Sigmoid colon (tissue), 7 donors: ENCODE measurements around the gene DHRS3. TPM values are rescaled to one million over a fixed set of nuclear protein-coding genes. Genes with fewer than 3 reads are reported as not detected.
A peak's percentile ranks its signal among the peaks of the same experiment; 100 is the strongest.
"Not testable (repeated sequence)": the region's sequence is repeated elsewhere in the genome, so short reads cannot be mapped to it uniquely, and the experiment has no call there.

Experiments
- DNase-seq: peaks from one replicate; pipeline ENCODE4 v3.0.0-alpha.2; 2019
- H3K27ac ChIP-seq, 4 donors: fragments of 200-600 bp; sonication (generic); one replicate each; pipeline ENCODE4 v1.5.1; 2016 to 2019; ENCODE audit warnings: mild to moderate bottlenecking in 1 of 4
- H3K27me3 ChIP-seq, 3 donors: fragments of 200-600 bp; sonication (generic); one replicate each; pipeline ENCODE4 v1.5.1; 2019; ENCODE audit warnings: mild to moderate bottlenecking in 1 of 3
- H3K36me3 ChIP-seq, 4 donors: fragments of 200-600 bp; sonication (generic); one replicate each; pipeline ENCODE4 v1.5.1; 2016 to 2019
- H3K4me1 ChIP-seq, 4 donors: fragments of 200-600 bp; sonication (generic); one replicate each; pipeline ENCODE4 v1.5.1; 2017 to 2019
- H3K4me3 ChIP-seq, 4 donors: fragments of 200-600 bp; sonication (generic); one replicate each; pipeline ENCODE4 v1.5.1; 2017 to 2019; ENCODE audit warnings: mild to moderate bottlenecking in 2 of 4, moderate library complexity in 1 of 4
- H3K9me3 ChIP-seq, 4 donors: fragments of 200-600 bp in 3 of 4; sonication (generic) in 3 of 4; one replicate each; pipeline versions ENCODE4 v1.5.1 to v1.6.1; 2013 to 2019
- EP300 ChIP-seq, 4 donors: sonication (generic); formaldehyde crosslinking; IDR thresholded peaks; one replicate each; pipeline ENCODE4 v1.6.1; 2017; ENCODE audit warnings: antibody characterized with exemption in 4 of 4
- POLR2A ChIP-seq, 2 donors: fragments of 450-650 bp; IDR thresholded peaks; one replicate each; pipeline ENCODE4 v1.6.1; 2016; ENCODE audit warnings: antibody characterized with exemption in 2 of 2, mild to moderate bottlenecking in 2 of 2, moderate library complexity in 2 of 2
- POLR2AphosphoS5 ChIP-seq, 4 donors: sonication (generic); formaldehyde crosslinking; IDR thresholded peaks; one replicate each; pipeline ENCODE4 v1.6.1; 2017; ENCODE audit warnings: antibody characterized with exemption in 4 of 4
- WGBS, 2 donors: extraction: QIAGEN DNeasy Blood & Tissue Kit; methylation state at CpG; one replicate each; pipeline ENCODE4 v1.1.7; 2013; 5-methylcytosine and 5-hydroxymethylcytosine counted together
- intact Hi-C: fragments of 100-400 bp; cut with DNase I; formaldehyde crosslinking; loops from one replicate; pipeline ENCODE4 v1.15.1; 2023
- polyA plus RNA-seq, 3 donors: library from polyadenylated mRNA; stranded (reverse); fragments of 200-250 nt; gene quantifications; one replicate each; pipeline ENCODE4 v1.2.3, GENCODE V29; 2013
- total RNA-seq, 4 donors: library from RNA; depleted of rRNA; stranded (reverse); fragments of >200 nt; gene quantifications; one replicate each; pipeline ENCODE4 v1.1.0, GENCODE V29; 2016
- TF ChIP-seq, protein P1 (sequence below), 4 experiments: fragments of 450-650 bp in 3 of 4; fragments of 200-600 bp in 1 of 4; IDR thresholded peaks; one replicate each; pipeline ENCODE4 v1.5.1; 2016 to 2019; ENCODE audit warnings: antibody characterized with exemption in 4 of 4, mild to moderate bottlenecking in 3 of 4, moderate library complexity in 2 of 4
- donor health status: healthy with polysubstance abuse.
- donor health status: Bipolar disorder and iron deficiency.
- donor health status: healthy.

The DHRS3 gene
- total and polyA plus RNA-seq, 7 donors: 34.8 to 102 (median 47.9) TPM

DNA sequence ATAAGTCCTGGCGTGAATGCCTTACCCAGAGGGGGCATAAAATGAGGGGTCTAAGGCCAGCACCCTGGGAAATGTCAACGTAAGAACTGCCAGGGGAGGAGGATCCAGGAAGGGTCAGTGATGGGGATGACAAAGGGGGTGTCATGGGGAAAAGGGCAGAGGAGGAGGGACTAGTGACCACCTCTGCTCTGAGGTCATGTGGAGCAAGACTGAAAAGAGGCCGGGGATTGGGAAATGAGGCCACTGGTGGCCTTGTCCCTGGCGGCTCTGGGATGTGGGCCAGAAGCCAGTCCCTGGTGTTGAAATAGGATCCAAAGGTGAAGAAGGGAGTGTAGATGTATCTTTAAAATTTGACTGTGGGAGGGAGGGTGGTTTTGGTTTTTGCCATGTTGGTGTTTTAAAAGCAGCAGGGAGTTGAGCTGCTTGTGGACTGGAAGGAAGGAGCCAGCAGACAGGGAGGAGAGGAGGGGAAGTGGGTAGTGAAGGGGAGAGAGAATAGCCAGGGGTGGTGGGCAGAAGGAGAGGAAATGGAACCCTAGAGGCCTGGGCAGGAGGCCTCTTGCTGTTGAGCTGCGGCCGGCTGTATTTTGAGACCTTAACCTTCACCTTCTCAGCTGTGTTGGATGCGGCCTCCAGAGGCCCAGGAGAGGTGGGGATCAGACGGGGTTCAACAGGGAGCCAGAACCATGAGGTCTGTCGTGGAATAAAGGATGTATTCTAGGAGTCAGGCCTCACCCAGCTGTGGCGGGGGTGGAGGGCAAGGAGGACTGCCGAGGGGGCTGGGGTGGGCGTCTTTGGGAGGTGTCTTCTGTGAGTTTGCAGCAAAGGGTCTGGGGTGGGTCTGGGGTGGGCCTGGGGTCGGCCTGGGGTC, 92.5 kb downstream of the DHRS3 start:
- TF ChIP-seq, protein P1, sequence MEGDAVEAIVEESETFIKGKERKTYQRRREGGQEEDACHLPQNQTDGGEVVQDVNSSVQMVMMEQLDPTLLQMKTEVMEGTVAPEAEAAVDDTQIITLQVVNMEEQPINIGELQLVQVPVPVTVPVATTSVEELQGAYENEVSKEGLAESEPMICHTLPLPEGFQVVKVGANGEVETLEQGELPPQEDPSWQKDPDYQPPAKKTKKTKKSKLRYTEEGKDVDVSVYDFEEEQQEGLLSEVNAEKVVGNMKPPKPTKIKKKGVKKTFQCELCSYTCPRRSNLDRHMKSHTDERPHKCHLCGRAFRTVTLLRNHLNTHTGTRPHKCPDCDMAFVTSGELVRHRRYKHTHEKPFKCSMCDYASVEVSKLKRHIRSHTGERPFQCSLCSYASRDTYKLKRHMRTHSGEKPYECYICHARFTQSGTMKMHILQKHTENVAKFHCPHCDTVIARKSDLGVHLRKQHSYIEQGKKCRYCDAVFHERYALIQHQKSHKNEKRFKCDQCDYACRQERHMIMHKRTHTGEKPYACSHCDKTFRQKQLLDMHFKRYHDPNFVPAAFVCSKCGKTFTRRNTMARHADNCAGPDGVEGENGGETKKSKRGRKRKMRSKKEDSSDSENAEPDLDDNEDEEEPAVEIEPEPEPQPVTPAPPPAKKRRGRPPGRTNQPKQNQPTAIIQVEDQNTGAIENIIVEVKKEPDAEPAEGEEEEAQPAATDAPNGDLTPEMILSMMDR (IDR thresholded peaks at IDR 0.05): no peak
- TF ChIP-seq POLR2AphosphoS5 (IDR thresholded peaks at IDR 0.05): peak in 3 of 4 donors; percentile 16 to 41 (median 25)
- WGBS, 2 donors: 56 to 84% methylated on average over 13 of the region's 13 CpGs
- Histone ChIP-seq H3K36me3 (no peaks in the 10 kb centered on the region), H3K27me3 (no peaks in the 10 kb centered on the region), H3K4me3 (no peak overlapping the region), H3K27ac (no peak overlapping the region), H3K4me1 (peaks cover 0 to 6% (median 2%) of the 10 kb centered on the region in 4 donors), H3K9me3 (no peaks in the 10 kb centered on the region)
- peak; percentile 85 for DNase-seq
- intact Hi-C loops: no loop called here

DNA sequence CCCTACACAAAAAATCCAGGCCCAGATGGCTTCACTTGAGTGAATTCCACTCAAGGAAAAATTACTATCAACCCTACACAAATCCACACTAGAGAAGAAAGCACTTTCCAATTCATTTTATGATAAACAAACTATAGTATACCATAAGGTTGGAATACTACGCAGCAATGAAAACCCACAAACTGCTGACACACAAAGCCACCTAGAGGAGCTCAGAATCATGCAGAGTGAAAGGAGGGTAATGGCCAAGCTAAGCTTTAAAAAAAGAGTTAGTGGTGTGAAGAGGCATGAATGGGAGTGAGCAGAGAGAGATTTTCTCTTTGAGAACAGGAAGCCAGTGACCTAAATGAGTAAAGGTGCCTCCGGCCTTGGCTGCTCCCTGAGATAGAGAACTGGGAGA, 93.7 kb downstream of the DHRS3 start:
- no peak overlapping the region for H3K4me3 ChIP-seq
- no peaks in the 10 kb centered on the region for H3K36me3 ChIP-seq
- TF ChIP-seq, protein P1 (IDR thresholded peaks at IDR 0.05): no peak
- TF ChIP-seq EP300 (IDR thresholded peaks at IDR 0.05): no peak
- TF ChIP-seq POLR2A (IDR thresholded peaks at IDR 0.05): no peak
- TF ChIP-seq POLR2AphosphoS5 (IDR thresholded peaks at IDR 0.05): no peak
- peaks cover 0 to 13% (median 8%) of the 10 kb centered on the region in 4 donors for H3K4me1 ChIP-seq
- DNase-seq: peak; percentile 27
- H3K27me3 ChIP-seq: no peaks in the 10 kb centered on the region
- H3K27ac ChIP-seq: no peak overlapping the region
- H3K9me3 ChIP-seq: no peaks in the 10 kb centered on the region
- 94 to 98% methylated on average over 2 of the region's 2 CpGs for WGBS, 2 donors
- intact Hi-C loops: no loop called here

DNA sequence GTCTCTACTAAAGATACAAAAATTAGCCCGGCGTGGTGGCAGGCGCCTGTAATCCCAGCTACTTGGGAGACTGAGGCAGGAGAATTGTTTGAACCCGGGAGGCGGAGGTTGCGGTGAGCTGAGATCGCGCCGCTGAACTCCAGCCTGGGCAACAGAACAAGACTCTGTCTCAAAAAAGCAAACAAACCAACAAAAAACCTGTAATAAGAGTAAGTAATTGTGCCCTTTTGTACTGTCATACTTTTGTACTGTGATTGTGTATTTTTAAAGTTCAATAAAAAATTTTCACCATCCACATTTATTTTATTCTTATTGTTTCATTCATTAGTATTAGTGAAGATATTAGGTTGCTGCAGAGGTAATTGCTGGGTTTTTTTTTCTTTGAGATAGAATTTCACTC, 95.2 kb downstream of the DHRS3 start:
- H3K27ac ChIP-seq, intact Hi-C loops, H3K27me3 ChIP-seq, H3K36me3 ChIP-seq, H3K9me3 ChIP-seq, H3K4me3 ChIP-seq: not testable (repeated sequence)
- peaks cover 0 to 20% (median 18%) of the 10 kb centered on the region in 4 donors for H3K4me1 ChIP-seq
- DNase-seq: peak; percentile 14
- 98% methylated on average over 9 of the region's 9 CpGs for WGBS, 2 donors

DNA sequence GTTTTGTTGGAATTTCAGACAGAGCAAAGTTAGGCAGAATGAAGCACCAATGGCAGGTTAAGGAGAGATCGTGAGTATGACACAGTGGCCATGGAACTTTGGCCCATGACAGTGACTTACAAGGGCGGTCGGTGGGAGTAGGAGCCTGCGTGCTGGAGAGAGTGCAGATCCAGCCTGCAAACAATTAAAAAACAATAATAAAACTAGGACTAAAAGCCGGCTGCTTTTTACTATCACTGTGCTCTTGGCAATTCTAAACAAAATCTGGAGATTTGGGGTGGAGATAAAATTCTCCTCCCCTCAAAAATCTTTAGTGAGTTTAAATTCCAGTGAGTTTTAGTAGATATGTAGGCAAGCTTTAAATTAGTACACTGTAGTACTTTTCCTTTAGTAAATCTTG, 96.9 kb downstream of the DHRS3 start:
- TF ChIP-seq POLR2AphosphoS5 (IDR thresholded peaks at IDR 0.05) (no peak), POLR2A (IDR thresholded peaks at IDR 0.05) (no peak), EP300 (IDR thresholded peaks at IDR 0.05) (no peak)
- TF ChIP-seq, protein P1 (IDR thresholded peaks at IDR 0.05): no peak
- Histone ChIP-seq H3K27me3 (no peaks in the 10 kb centered on the region), H3K9me3 (no peaks in the 10 kb centered on the region), H3K4me1 (peaks cover 0 to 20% (median 18%) of the 10 kb centered on the region in 4 donors), H3K4me3 (no peak overlapping the region), H3K36me3 (no peaks in the 10 kb centered on the region), H3K27ac (no peak overlapping the region)
- intact Hi-C loops: no loop called here
- DNase-seq: peak; percentile 11
- WGBS, 2 donors: 70 to 83% methylated on average over 5 of the region's 5 CpGs

DNA sequence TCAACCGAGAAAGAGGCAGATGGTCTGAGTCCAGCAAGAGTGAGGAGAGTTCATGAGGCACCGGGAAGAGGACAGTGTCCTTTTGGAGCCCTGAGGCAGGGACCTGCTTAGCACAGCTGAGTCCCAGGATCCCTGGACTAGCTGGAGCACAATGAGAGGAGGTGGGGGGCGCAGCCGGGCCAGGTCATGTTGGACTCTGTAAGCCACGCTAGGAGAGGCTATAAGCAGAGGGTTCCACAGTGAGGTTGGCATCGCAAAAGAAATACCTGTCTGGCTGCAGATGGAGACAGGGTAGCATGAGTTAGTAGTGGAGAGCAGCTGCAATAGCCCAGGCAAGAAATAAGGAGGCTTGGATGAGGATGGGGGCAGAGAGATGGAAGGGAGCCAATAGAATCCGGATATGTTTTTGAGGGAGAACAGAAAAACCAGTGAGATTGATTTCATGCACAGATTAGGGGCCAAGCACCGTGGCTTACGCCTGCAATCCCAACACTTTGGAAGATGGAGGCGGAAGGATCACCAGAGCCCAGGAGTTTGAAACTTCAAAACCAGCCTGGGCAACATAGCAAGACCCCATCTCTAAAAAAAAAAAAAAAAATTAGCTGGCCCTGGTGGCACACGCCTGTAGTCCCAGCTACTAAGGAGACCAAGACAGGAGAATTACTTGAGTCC, 98.2 kb downstream of the DHRS3 start:
- 91 to 93% methylated on average over 11 of the region's 11 CpGs for WGBS, 2 donors
- TF ChIP-seq POLR2A (IDR thresholded peaks at IDR 0.05) (no peak), EP300 (IDR thresholded peaks at IDR 0.05) (no peak), POLR2AphosphoS5 (IDR thresholded peaks at IDR 0.05) (no peak)
- TF ChIP-seq, protein P1 (IDR thresholded peaks at IDR 0.05): no peak
- Histone ChIP-seq H3K27ac (peak overlapping the region; percentile 45 to 85 (median 79)), H3K36me3 (no peaks in the 10 kb centered on the region), H3K9me3 (no peaks in the 10 kb centered on the region), H3K27me3 (no peaks in the 10 kb centered on the region), H3K4me3 (no peak overlapping the region), H3K4me1 (peaks cover 0 to 19% (median 17%) of the 10 kb centered on the region in 4 donors)
- no peak for DNase-seq
- intact Hi-C loops: loop anchor here (2.0 kb wide), 1 partner anchor 21 kb away; no protein-coding TSS in a partner anchor
